Cardiac muscle cell (in vitro differentiated cells and primary cell): ENCODE measurements around the gene CFAP73. TPM values are rescaled to one million over a fixed set of nuclear protein-coding genes. Genes with fewer than 3 reads are reported as not detected.
A peak's percentile ranks its signal among the peaks of the same experiment; 100 is the strongest.

ENCODE experiments used
- DNase-seq, 2 donors: peaks; one replicate each; pipeline versions ENCODE4 v3.0.0 to v3.0.0-alpha.2; 2010 to 2017; ENCODE audit warnings: low read depth in 1 of 2, low spot score in 1 of 2
- H3K27ac ChIP-seq: fragments of 200-600 bp; sonication (generic); 2 replicates; pipeline ENCODE4 v1.5.1; 2016
- H3K27me3 ChIP-seq: fragments of 200-600 bp; sonication (generic); 2 replicates; pipeline ENCODE4 v1.6.0; 2016; ENCODE audit warnings: control low read depth
- H3K36me3 ChIP-seq: fragments of 200-600 bp; sonication (generic); 2 replicates; pipeline ENCODE4 v1.5.1; 2016; ENCODE audit warnings: control low read depth
- H3K4me1 ChIP-seq: fragments of 200-600 bp; sonication (generic); 2 replicates; pipeline ENCODE4 v1.8.1; 2017; ENCODE audit warnings: low read depth, mild to moderate bottlenecking, mixed run types
- H3K4me3 ChIP-seq: fragments of 200-600 bp; sonication (generic); 2 replicates; pipeline ENCODE4 v1.5.1; 2016; ENCODE audit warnings: mild to moderate bottlenecking
- H3K9me3 ChIP-seq: fragments of 200-600 bp; sonication (generic); 2 replicates; pipeline ENCODE4 v1.5.1; 2017; ENCODE audit warnings: low read depth, mild to moderate bottlenecking, control low read depth
- CTCF ChIP-seq: IDR thresholded peaks from 2 replicates; pipeline ENCODE4 v1.5.1; 2012; ENCODE audit warnings: low read depth, mild to moderate bottlenecking, low read length
- polyA plus RNA-seq: library from polyadenylated mRNA; unstranded; fragments of >200 nt; fragmentation: Nextera tagmentation; extraction: Ambion mirVana; gene quantifications from 2 replicates; pipeline ENCODE4 v1.2.1, GENCODE V29; 2016
- total RNA-seq: library from RNA; depleted of rRNA; stranded (reverse); fragments of >200 nt; gene quantifications from 2 replicates; pipeline ENCODE4 v1.2.3, GENCODE V29; 2016

Gene CFAP73
- total and polyA plus RNA-seq, 2 experiments from 2014 or later, result not detected

GRCh38 chr12:113161415-113162016, 12.0 kb downstream of the CFAP73 start:
- Histone ChIP-seq H3K27ac (peak overlapping the region; percentile 51), H3K36me3 (peaks cover 7% of the 10 kb centered on the region)

GRCh38 chr12:113162102-113163029, 12.8 kb downstream of the CFAP73 start:
- Histone ChIP-seq H3K27ac (peak overlapping the region; percentile 51), H3K4me3 (no peak overlapping the region), H3K36me3 (peaks cover 7% of the 10 kb centered on the region), H3K27me3 (no peaks in the 10 kb centered on the region), H3K4me1 (peaks cover 14% of the 10 kb centered on the region), H3K9me3 (no peaks in the 10 kb centered on the region)
- DNase-seq, result peak; percentile 56 to 80
- TF ChIP-seq CTCF, result no peak

More at GRCh38 chr12:113161415-113162016, 12.0 kb downstream of the CFAP73 start:
- Histone ChIP-seq H3K27me3 (peaks cover 4% of the 10 kb centered on the region), H3K9me3 (no peaks in the 10 kb centered on the region), H3K4me3 (no peak overlapping the region), H3K4me1 (peaks cover 14% of the 10 kb centered on the region)
- DNase-seq, result peak in 1 of 2 donors; percentile 58
- TF ChIP-seq CTCF, result no peak

- peaks cover 7% of the 10 kb centered on the region for H3K36me3 ChIP-seq
- no peak overlapping the region for H3K4me3 ChIP-seq
- no peak for DNase-seq
- peaks cover 14% of the 10 kb centered on the region for H3K4me1 ChIP-seq
- TF ChIP-seq CTCF, result no peak
- H3K9me3 ChIP-seq, result no peaks in the 10 kb centered on the region
- H3K27me3 ChIP-seq, result no peaks in the 10 kb centered on the region
- no peak overlapping the region for H3K27ac ChIP-seq
Observed at GRCh38 chr12:113163030-113163360, 13.5 kb downstream of the CFAP73 start.

GRCh38 chr12:113164014-113164413, 14.5 kb downstream of the CFAP73 start:
- TF ChIP-seq CTCF, result no peak
- no peak overlapping the region for H3K4me3 ChIP-seq

GRCh38 chr12:113165521-113166450, 16.3 kb downstream of the CFAP73 start:
- Histone ChIP-seq H3K4me1 (peaks cover 14% of the 10 kb centered on the region), H3K36me3 (peaks cover 13% of the 10 kb centered on the region), H3K9me3 (no peaks in the 10 kb centered on the region), H3K27me3 (no peaks in the 10 kb centered on the region), H3K27ac (no peak overlapping the region), H3K4me3 (no peak overlapping the region)
- DNase-seq, result no peak
- no peak for TF ChIP-seq CTCF

More at GRCh38 chr12:113164014-113164413, 14.5 kb downstream of the CFAP73 start:
- H3K4me1 ChIP-seq, result peaks cover 14% of the 10 kb centered on the region
- DNase-seq, result no peak
- H3K27ac ChIP-seq, result no peak overlapping the region
- no peaks in the 10 kb centered on the region for H3K27me3 ChIP-seq
- peaks cover 10% of the 10 kb centered on the region for H3K36me3 ChIP-seq
- H3K9me3 ChIP-seq, result no peaks in the 10 kb centered on the region
